GM11168 (cell line): ENCODE measurements around the gene LILRB5.
"Not testable (repeated sequence)": the region's sequence is repeated elsewhere in the genome, so short reads cannot be mapped to it uniquely, and the experiment has no call there.

Experiments used
- in situ Hi-C: fragments of 300-500 bp; cut with MboI; formaldehyde crosslinking; loops from one replicate; pipeline ENCODE4 v1.12.0; 2022; ENCODE audit warnings: low sequenced_read_pairs; ENCODE audit not compliant: unreplicated experiment

The LILRB5 gene

GRCh38 chr19:54218960-54219661 is 38.0 kb downstream of the LILRB5 start:
- in situ Hi-C loops = no loop called here

- in situ Hi-C loops = no loop called here
These were observed 38.8 kb downstream of the LILRB5 start for GRCh38 chr19:54218259-54218658.

- in situ Hi-C loops = not testable (repeated sequence)
These were observed 39.4 kb downstream of the LILRB5 start for GRCh38 chr19:54217517-54218247.

- in situ Hi-C loops = no loop called here
These were observed 40.2 kb downstream of the LILRB5 start for GRCh38 chr19:54216869-54217268.

- in situ Hi-C loops = not testable (repeated sequence)
These were observed 42.3 kb downstream of the LILRB5 start for GRCh38 chr19:54214734-54215133.

- in situ Hi-C loops = not testable (repeated sequence)
These were observed 42.9 kb downstream of the LILRB5 start for GRCh38 chr19:54214217-54214616.

- in situ Hi-C loops = no loop called here
These were observed 45.8 kb downstream of the LILRB5 start for GRCh38 chr19:54211235-54211634.

GRCh38 chr19:54209811-54210494 is 47.1 kb downstream of the LILRB5 start:
- in situ Hi-C loops = no loop called here

- in situ Hi-C loops = no loop called here
These were observed 47.8 kb downstream of the LILRB5 start for GRCh38 chr19:54209058-54209810.

GRCh38 chr19:54208784-54209057 is 48.4 kb downstream of the LILRB5 start:
- in situ Hi-C loops = no loop called here

- in situ Hi-C loops = no loop called here
These were observed 48.9 kb downstream of the LILRB5 start for GRCh38 chr19:54207983-54208783.

- in situ Hi-C loops = no loop called here
These were observed 49.4 kb downstream of the LILRB5 start for GRCh38 chr19:54207676-54207982.

- in situ Hi-C loops = not testable (repeated sequence)
These were observed 49.9 kb downstream of the LILRB5 start for GRCh38 chr19:54207193-54207592.

GRCh38 chr19:54206831-54207177 is 50.3 kb downstream of the LILRB5 start:
- in situ Hi-C loops = no loop called here

GRCh38 chr19:54206030-54206830 is 50.8 kb downstream of the LILRB5 start:
- in situ Hi-C loops = no loop called here

- in situ Hi-C loops = no loop called here
These were observed 52.2 kb downstream of the LILRB5 start for GRCh38 chr19:54204767-54205468.

GRCh38 chr19:54203151-54203611 is 53.9 kb downstream of the LILRB5 start:
- in situ Hi-C loops = no loop called here

- in situ Hi-C loops = no loop called here
These were observed 55.1 kb downstream of the LILRB5 start for GRCh38 chr19:54201980-54202379.
